Middle frontal gyrus (tissue), 1 donor: ENCODE measurements around the gene TEDC1.
"Not testable (repeated sequence)": the region's sequence is repeated elsewhere in the genome, so short reads cannot be mapped to it uniquely, and the experiment has no call there.

Source experiments
- DNase-seq: peaks from one replicate; pipeline ENCODE4 v3.0.0-alpha.2; 2015; ENCODE audit warnings: low spot score; ENCODE audit errors: extremely low spot score

TEDC1 gene

DNA sequence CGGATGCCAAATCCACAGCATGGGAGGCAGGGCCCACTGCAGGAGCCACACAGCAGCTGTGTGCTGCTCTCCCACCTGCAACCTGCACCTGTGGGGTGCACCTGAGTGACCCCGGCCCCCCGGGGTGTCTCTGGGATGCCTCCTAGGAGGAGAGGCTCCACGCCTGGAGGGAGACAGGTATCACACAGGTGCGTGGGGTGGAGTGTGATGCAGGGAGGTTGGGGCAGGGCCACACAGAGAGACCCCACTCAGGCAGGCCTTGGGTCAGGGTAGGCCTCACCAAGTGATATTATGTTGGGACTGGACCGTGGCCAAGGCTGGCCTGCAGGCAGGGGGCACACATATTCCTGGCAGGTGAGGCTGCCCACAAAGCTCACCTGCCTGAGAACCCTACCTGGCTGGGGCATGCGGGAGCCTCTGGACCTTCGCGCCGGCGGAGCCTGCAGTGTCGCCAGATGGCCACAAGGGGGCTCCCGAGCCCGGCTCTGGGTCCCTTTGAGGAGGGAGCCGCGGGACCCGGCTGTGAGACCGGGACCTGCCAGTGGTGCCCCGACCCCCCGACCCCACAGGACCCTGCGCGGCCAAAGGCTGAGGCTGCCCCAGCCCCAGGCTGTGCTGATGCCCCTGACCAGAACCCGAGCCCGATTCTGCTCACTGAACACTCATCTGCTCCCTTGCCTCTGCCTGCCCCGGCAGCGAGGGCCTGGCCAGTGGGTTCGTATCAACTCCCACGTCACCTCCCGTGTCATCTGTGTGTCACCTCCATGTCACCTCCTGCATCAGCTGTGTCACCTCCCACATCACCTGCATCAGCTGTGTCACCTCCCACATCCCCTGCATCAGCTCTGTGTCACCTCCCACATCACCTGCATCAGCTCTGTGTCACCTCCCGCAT is 46.8 kb downstream of the TEDC1 start:
- DNase-seq = no peak

DNA sequence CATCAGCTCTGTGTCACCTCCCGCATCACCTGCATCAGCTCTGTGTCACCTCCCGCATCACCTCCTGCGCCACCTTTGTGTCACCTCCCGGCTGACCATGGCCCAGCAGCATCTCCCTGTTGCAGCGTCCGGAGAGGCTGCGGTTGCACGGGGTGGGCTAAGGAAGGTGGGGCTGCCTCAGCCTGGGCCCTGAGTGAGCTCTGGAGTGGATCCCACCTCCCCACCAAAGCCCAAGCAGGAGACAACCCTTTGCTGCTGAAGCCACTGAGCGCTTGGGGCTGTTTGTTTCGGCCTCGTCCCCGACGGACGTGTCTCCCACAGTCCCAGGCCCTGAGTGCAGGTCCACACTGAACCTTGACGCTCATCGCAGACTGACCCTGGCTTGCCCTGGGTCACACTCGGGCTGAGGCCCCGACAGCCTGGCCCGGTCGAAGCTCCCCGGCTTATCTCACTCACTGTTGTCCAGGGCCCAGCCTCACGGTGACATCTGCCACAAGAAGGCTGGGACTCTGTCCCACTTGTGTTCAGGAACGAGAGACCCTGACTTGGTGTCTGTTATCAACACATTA is 47.5 kb downstream of the TEDC1 start:
- DNase-seq = no peak

DNA sequence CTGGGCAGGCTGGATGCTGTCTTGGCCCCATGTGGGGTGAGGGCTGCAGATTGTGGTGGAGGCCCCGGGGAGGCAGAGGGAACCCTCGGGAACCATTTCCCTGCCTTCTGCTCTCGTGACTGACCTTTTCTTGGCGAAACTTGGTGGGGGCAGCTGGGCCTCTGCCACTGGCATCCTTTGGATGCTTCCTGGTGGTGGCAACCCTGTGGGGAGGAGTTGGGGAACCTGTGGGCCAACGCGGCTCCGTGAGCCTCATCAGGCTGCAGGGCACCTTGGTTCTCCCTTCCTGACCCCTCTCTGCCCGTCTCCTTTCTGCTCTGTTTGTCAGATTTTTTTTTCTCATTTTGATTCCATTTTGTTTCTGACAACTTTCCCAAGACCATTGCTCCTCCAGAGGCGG is 49.8 kb downstream of the TEDC1 start:
- DNase-seq = no peak

DNA sequence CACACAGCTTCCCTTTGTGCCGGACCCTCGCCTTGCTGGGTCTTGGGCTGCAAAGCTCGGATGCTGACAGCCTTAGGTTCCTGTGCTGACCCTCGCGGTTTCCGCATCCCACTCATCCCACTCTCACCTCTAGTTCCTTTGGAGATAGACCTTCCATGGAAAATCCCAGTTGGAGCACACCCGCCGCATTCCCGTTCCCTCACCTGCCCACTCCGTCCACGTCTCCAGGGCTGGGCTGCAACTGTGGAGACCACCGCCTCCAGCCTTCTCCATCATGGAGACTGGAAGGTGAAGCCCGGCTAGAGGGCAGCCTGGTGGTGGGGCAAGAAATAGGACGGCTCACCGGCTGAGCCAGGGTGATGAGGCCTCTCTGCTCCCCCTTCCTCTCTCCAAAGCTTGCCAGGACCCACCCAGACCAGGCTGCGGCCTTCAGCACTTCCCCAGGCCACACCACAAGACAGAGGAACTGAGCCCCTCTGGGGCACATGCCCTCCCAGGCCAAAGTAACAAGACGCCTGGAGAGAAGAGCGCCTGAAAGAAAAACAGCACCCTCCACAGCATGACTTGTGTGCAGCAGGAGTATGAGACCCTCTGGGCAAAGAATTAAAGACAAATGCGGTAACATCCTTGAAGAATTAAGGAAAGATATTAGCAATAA is 50.3 kb downstream of the TEDC1 start:
- DNase-seq = no peak

DNA sequence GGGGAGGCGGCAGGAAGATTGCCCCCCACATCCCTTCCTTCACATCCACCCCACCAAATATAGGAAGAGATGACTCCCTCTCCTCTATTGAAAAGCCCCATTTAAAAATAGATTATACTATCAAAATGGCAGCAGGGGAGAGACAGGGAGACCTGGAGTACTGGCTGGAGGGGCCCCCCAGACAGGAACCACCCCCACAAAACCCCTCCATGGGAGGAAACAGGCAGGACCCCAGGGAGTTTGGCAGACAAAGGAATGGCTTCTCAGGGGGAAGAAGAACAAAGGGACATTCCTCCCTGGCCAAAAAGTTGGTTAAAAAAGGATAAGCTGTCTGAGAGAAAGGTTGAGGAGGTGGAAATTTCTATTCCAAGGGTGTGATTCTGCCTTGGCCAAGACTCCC is 54.6 kb downstream of the TEDC1 start:
- DNase-seq = not testable (repeated sequence)

DNA sequence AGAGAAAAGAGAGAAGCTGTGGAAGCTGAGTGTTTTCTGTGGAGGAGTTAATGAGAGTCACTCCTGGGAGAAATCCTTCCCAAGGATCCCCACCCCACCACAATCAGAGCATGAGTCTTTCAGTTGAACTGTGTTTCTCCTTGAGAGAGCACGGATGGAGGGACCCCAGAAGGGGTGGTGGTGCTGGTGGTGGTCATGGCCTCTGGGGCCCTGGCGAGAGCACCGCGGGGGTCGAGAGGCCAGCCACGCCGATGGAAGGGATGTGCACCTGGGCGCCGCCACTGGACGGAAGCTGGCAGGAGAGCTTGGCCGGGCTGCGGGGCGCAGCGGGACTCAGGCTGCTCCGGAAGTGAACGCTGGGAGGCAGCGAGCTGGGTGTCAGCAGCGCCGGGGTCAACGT is 55.4 kb downstream of the TEDC1 start:
- not testable (repeated sequence) for DNase-seq

DNA sequence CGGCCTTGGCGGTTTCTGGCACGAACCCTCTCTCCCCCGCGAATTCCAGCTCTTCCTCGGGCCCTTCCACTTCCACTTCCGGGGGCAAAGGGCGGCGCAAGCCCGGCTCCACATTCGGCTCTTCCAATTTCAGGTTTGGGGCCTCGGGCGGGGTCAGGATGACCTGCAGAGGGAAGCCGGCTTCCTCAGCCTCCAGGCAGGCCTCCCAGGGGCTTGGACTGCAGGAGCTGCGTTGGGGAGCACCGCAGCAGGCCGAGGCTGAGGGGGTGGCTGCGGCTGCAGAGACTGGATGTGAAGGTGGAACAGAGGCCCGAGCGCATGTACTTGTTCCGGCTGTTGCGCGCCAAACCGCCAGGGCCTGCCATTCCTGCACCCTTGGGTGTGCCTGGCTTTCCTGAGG is 56.0 kb downstream of the TEDC1 start:
- not testable (repeated sequence) for DNase-seq

DNA sequence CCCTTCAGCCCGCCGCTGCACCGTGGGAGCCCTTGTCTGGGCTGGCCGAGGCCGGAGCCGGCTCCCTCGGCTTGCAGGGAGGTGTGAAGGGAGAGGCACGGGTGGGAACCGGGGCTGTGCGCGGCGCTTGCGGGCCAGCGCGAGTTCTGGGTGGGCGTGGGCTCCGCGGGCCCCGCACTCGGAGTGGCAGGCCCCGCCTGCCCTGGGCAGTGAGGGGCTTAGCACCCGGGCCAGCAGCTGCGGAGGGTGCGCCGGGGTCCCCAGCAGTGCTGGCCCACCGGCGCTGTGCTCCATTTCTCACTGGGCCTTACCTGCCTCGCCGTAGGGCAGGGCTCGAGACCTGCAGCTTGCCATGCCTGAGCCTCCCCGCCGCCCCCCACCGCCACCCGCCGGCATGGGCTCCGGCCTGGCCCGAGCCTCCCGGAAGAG is 56.7 kb downstream of the TEDC1 start:
- DNase-seq = no peak
